Stimulated activated CD4-positive, alpha-beta T cell treated with anti-CD3 and anti-CD28 coated beads, Interleukin-4, amount 100 ng/mL, for 4 hours (primary cell): ENCODE data around the gene FOXQ1.
"Not testable (repeated sequence)": the region's sequence is repeated elsewhere in the genome, so short reads cannot be mapped to it uniquely, and the experiment has no call there.

Experiments used
- DNase-seq, 2 experiments: peaks; one replicate each; pipeline ENCODE4 v3.0.0-alpha.2; 2020

Gene FOXQ1

GRCh38 chr6:1291381-1291780 is 20.5 kb upstream of the FOXQ1 start:
- no peak for DNase-seq

- no peak for DNase-seq
These were observed 16.5 kb upstream of the FOXQ1 start for GRCh38 chr6:1295420-1295819.

GRCh38 chr6:1296079-1296478 is 15.8 kb upstream of the FOXQ1 start:
- DNase-seq, result no peak

GRCh38 chr6:1296542-1296941 is 15.4 kb upstream of the FOXQ1 start:
- no peak for DNase-seq

GRCh38 chr6:1297746-1298145 is 14.2 kb upstream of the FOXQ1 start:
- DNase-seq, result no peak

- DNase-seq, result no peak
These were observed 13.1 kb upstream of the FOXQ1 start for GRCh38 chr6:1298768-1299167.

- no peak for DNase-seq
These were observed 5.8 kb upstream of the FOXQ1 start for GRCh38 chr6:1306133-1306532.

- no peak for DNase-seq
These were observed 2.5 kb upstream of the FOXQ1 start for GRCh38 chr6:1309366-1309765.

- no peak for DNase-seq
These were observed 1.1 kb upstream of the FOXQ1 start for GRCh38 chr6:1310628-1311399.

- no peak for DNase-seq
These were observed 240 bp downstream of the FOXQ1 start for GRCh38 chr6:1312203-1312472.

GRCh38 chr6:1312473-1313367 is 822 bp downstream of the FOXQ1 start:
- DNase-seq, result no peak

GRCh38 chr6:1313384-1313766 is 1.5 kb downstream of the FOXQ1 start:
- no peak for DNase-seq

- no peak for DNase-seq
These were observed 2.0 kb downstream of the FOXQ1 start for GRCh38 chr6:1313767-1314503.

- DNase-seq, result no peak
These were observed 2.7 kb downstream of the FOXQ1 start for GRCh38 chr6:1314617-1315016.

GRCh38 chr6:1315201-1315559 is 3.3 kb downstream of the FOXQ1 start:
- no peak for DNase-seq

- no peak for DNase-seq
These were observed 3.9 kb downstream of the FOXQ1 start for GRCh38 chr6:1315560-1316386.

GRCh38 chr6:1316489-1316971 is 4.6 kb downstream of the FOXQ1 start:
- no peak for DNase-seq

GRCh38 chr6:1317302-1317815 is 5.5 kb downstream of the FOXQ1 start:
- DNase-seq, result no peak

- no peak for DNase-seq
These were observed 6.1 kb downstream of the FOXQ1 start for GRCh38 chr6:1318036-1318435.

- not testable (repeated sequence) for DNase-seq
These were observed 6.7 kb downstream of the FOXQ1 start for GRCh38 chr6:1318584-1318983.

- no peak for DNase-seq
These were observed 9.8 kb downstream of the FOXQ1 start for GRCh38 chr6:1321738-1322137.

- DNase-seq, result no peak
These were observed 10.3 kb downstream of the FOXQ1 start for GRCh38 chr6:1322156-1322555.
